ENCODE data around the gene DAPK2. TPM values are rescaled to one million over a fixed set of nuclear protein-coding genes. Genes with fewer than 3 reads are reported as not detected.

Gene DAPK2
- total and polyA plus RNA-seq, 2 of the 13 experiments (the other 11 are each of a cell fraction or from before 2014, with no cell fraction given), result 0.33 to 0.63 TPM

GRCh38 chr15:64050281-64051092, 4.2 kb upstream of the DAPK2 start (continued):
- no peak for TF ChIP-seq KIAA2018 (CRISPR knock-in tag; IDR thresholded peaks at IDR 0.05; ENCODE audit: borderline replicate concordance)
- TF ChIP-seq PCBP1 (IDR thresholded peaks at IDR 0.05; ENCODE audit: borderline replicate concordance, low read depth, low read length), result 0 out of 2 replicates have a peak, but pooled peaks have one; percentile 29
- TF ChIP-seq EP300 (IDR thresholded peaks at IDR 0.05; ENCODE audit: low read depth in 2 of 2, low read length in 2 of 2), result peak in 1 of 2 experiments; percentile 32; a peak in 1 of 4 replicates
- TF ChIP-seq EP300 (CRISPR knock-in tag; IDR thresholded peaks at IDR 0.05; ENCODE audit: borderline replicate concordance), result no peak
- no peak for TF ChIP-seq ZBTB33 (CRISPR knock-in tag; IDR thresholded peaks at IDR 0.05)
- TF ChIP-seq ZNF773 (CRISPR knock-in tag; IDR thresholded peaks at IDR 0.05; ENCODE audit: borderline replicate concordance), result no peak
- no peak for TF ChIP-seq ZNF138 (CRISPR knock-in tag; IDR thresholded peaks at IDR 0.05; ENCODE audit: low read depth)
- no peak for TF ChIP-seq DNMT1 (CRISPR knock-in tag; IDR thresholded peaks at IDR 0.05)
- TF ChIP-seq LRRFIP1 (CRISPR knock-in tag; conservative IDR thresholded peaks at IDR 0.05), result no peak
- no peak for TF ChIP-seq GMEB1 (CRISPR knock-in tag; IDR thresholded peaks at IDR 0.05; ENCODE audit: borderline replicate concordance)
- TF ChIP-seq BHLHE40 (IDR thresholded peaks at IDR 0.05; ENCODE audit: low read length), result no peak
- TF ChIP-seq SP5 (CRISPR knock-in tag; IDR thresholded peaks at IDR 0.05; ENCODE audit: borderline replicate concordance, low read depth), result 0 out of 2 replicates have a peak, but pooled peaks have one; percentile 16
- TF ChIP-seq ZNF567 (CRISPR knock-in tag; IDR thresholded peaks at IDR 0.05; ENCODE audit: borderline replicate concordance), result no peak

Data from HepG2 (cell line).